GM13977 (cell line): Measurements from ENCODE around the gene TP53BP2.
A peak's percentile ranks its signal among the peaks of the same experiment; 100 is the strongest.

Experiments
- DNase-seq: peaks from one replicate; pipeline ENCODE4 v3.0.0; 2012; ENCODE audit warnings: low spot score
- in situ Hi-C: fragments of 300-500 bp; cut with MboI; formaldehyde crosslinking; loops from one replicate; pipeline ENCODE4 v1.12.0; 2022; ENCODE audit warnings: low sequenced_read_pairs, low pct_unique_long_range_greater_than_20kb, mixed read lengths, inconsistent platforms; ENCODE audit not compliant: unreplicated experiment
- TF ChIP-seq, protein P1 (sequence below): IDR thresholded peaks from 2 replicates; pipeline ENCODE4 v1.5.1; 2012; ENCODE audit warnings: mild to moderate bottlenecking, control low read depth; ENCODE audit not compliant: insufficient read depth; ENCODE audit errors: extremely low read depth, missing control alignments

TP53BP2 gene

DNA sequence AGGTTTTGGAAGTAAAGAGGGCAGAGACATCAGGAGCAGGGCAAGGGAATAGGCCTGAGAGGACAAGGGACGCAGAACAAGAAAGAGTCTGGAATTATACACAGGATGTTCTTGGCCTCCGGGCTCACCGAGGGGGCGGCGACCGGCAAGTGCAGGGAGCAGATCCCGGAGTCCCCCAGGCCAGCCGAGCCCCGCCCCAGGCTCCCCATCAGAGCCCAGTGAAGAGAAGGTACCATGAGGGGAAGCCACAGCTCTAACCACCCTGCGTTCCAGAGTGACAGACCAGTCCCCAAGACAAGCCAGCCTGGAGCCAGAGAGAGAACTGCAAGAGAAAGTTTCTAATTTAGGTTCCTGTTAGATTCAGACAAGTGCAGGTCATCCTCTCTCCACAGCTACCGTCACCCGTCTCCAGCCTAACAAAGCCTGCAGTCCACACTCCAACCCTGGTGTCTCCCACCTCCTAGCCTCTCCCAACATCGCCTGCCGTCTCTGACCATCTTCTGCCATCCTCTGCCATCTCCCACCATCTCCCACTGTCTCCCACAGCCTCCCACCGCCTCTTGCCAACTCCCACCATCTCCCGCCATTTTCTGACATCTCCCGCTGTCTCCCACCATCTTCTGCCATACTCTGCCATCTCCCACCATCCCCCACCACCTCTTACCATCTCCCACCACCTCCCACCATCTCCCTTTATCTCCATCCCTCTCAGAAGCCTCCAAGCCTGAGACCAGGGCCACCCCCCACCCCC lies 90.9 kb downstream of the TP53BP2 start:
- in situ Hi-C loops = loop anchor here (10.0 kb wide), 1 partner anchor 60 kb away; no protein-coding TSS in a partner anchor

GRCh38 chr1:223752721-223753515 lies 92.8 kb downstream of the TP53BP2 start:
- DNase-seq = no peak
- TF ChIP-seq, protein P1, sequence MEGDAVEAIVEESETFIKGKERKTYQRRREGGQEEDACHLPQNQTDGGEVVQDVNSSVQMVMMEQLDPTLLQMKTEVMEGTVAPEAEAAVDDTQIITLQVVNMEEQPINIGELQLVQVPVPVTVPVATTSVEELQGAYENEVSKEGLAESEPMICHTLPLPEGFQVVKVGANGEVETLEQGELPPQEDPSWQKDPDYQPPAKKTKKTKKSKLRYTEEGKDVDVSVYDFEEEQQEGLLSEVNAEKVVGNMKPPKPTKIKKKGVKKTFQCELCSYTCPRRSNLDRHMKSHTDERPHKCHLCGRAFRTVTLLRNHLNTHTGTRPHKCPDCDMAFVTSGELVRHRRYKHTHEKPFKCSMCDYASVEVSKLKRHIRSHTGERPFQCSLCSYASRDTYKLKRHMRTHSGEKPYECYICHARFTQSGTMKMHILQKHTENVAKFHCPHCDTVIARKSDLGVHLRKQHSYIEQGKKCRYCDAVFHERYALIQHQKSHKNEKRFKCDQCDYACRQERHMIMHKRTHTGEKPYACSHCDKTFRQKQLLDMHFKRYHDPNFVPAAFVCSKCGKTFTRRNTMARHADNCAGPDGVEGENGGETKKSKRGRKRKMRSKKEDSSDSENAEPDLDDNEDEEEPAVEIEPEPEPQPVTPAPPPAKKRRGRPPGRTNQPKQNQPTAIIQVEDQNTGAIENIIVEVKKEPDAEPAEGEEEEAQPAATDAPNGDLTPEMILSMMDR = no peak
- in situ Hi-C loops = loop anchor here (10.0 kb wide), 1 partner anchor 58 kb away; no protein-coding TSS in a partner anchor

More for the DNA sequence above, 90.9 kb downstream of the TP53BP2 start:
- TF ChIP-seq, protein P1 = no peak
- DNase-seq = no peak

DNA sequence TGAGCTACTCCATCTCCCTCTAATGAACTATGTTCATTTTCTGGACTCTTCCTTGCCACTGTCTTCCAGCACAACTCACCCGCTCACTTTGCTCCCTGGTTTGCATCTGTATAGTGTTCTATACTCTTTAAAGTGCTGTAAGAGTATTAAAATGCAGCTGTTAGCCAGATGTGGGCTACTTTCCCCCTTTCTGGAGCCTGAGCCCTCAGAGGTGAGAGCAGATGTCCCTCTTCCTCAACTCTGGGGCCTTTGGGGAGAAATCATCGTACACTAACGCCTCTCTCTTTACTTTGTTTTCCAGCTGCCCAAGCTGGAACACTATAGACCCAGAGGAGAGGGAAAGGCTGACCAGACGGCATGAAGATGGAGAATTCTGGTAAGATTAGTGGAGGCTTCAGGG lies 94.1 kb downstream of the TP53BP2 start:
- in situ Hi-C loops = loop anchor here (10.0 kb wide), 1 partner anchor 57 kb away; no protein-coding TSS in a partner anchor
- TF ChIP-seq, protein P1 = no peak
- DNase-seq = no peak

- in situ Hi-C loops = loop anchor here (10.0 kb wide), 1 partner anchor 56 kb away; no protein-coding TSS in a partner anchor
- TF ChIP-seq, protein P1 = no peak
- no peak for DNase-seq
Observed at GRCh38 chr1:223750730-223751570, 94.8 kb downstream of the TP53BP2 start.

DNA sequence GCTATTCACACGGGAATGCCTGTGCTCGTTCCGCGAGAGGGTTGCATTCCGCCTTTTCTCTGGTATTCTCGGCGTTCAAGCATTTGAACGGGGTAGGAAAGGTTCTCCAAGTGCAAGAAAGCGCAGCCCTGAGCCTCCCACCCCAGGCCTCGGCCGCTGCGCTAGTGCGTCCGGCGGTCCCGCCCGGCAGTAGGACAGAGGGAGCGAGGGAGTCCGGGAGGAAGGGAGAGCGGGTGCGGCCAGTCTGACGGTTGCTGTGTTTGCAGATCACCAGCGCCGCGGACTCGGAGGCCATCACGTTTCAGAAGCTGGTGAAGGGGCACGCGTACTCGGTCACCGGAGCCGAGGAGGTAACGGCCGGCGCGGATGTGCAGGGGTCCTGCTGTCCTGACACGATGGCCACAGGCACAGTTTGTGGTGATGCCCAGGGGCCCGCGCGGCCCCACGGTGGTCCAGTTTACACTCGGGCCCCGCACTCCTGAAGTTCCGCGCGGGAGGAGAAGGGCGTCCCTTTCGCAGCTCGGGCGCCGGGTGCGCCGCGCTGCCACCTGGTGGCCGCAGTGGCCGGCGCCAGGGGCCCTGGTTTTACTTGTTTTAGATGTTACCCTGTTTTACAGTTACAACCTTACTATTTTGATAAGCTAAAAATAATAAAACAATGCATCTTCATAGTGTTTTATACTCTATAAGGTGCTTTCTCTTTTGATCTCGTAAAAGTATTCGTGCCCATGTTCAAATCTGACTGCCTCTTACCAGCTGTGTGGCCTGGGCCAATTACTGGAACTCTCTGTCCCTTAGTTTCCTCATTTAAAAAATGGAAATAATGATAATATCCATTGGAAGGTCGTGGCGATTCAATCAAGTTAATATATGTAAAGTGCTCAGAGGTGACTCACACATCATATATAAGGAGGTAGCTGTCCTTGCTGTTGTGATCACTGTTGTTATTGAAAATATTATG lies 96.7 kb downstream of the TP53BP2 start:
- TF ChIP-seq, protein P1 = peak; percentile 94
- in situ Hi-C loops = no loop called here
- peak; percentile 84 for DNase-seq
